Cardiac fibroblast (primary cell): Measurements from ENCODE around the gene PGAM2.
"Not testable (repeated sequence)": the region's sequence is repeated elsewhere in the genome, so short reads cannot be mapped to it uniquely, and the experiment has no call there.

Source experiments
- DNase-seq, 2 donors: peaks; one replicate each; pipeline versions ENCODE4 v3.0.0 to v3.0.0-alpha.2; 2010; ENCODE audit warnings: low read depth in 2 of 2
- H3K4me3 ChIP-seq, 2 donors: replicated peaks in 1 of 2; 1 replicate in 1 of 2; 2 replicates in 1 of 2; pipeline ENCODE4 v1.5.1; 2011; ENCODE audit warnings: low read depth in 2 of 2, low read length in 2 of 2, mild to moderate bottlenecking in 2 of 2, moderate library complexity in 1 of 2
- CTCF ChIP-seq: IDR thresholded peaks from one replicate; pipeline ENCODE4 v1.5.1; 2011; ENCODE audit warnings: low read depth, mild to moderate bottlenecking, low read length, inconsistent platforms

Gene PGAM2

GRCh38 chr7:44038961-44039558 lies 26.3 kb downstream of the PGAM2 start:
- H3K4me3 ChIP-seq: peak overlapping the region; percentile 27 to 35
- DNase-seq: peak; percentile 72 to 77

- DNase-seq, H3K4me3 ChIP-seq: not testable (repeated sequence)
Measured at GRCh38 chr7:44038553-44038952, 26.8 kb downstream of the PGAM2 start.

- H3K4me3 ChIP-seq, DNase-seq: not testable (repeated sequence)
Measured at GRCh38 chr7:44037951-44038350, 27.4 kb downstream of the PGAM2 start.

GRCh38 chr7:44036364-44036763 lies 29.0 kb downstream of the PGAM2 start:
- DNase-seq: peak; percentile 21 to 49
- not testable (repeated sequence) for H3K4me3 ChIP-seq

- not testable (repeated sequence) for H3K4me3 ChIP-seq, DNase-seq
Measured at GRCh38 chr7:44033971-44034844, 31.2 kb downstream of the PGAM2 start.

- H3K4me3 ChIP-seq, DNase-seq: not testable (repeated sequence)
Measured at GRCh38 chr7:44032031-44032430, 33.3 kb downstream of the PGAM2 start.

- not testable (repeated sequence) for DNase-seq, H3K4me3 ChIP-seq
Measured at GRCh38 chr7:44031319-44031718, 34.0 kb downstream of the PGAM2 start.

GRCh38 chr7:44030029-44030428 lies 35.3 kb downstream of the PGAM2 start:
- not testable (repeated sequence) for DNase-seq, H3K4me3 ChIP-seq

GRCh38 chr7:44029433-44029832 lies 35.9 kb downstream of the PGAM2 start:
- not testable (repeated sequence) for DNase-seq, H3K4me3 ChIP-seq

- DNase-seq, H3K4me3 ChIP-seq: not testable (repeated sequence)
Measured at GRCh38 chr7:44022796-44023467, 42.4 kb downstream of the PGAM2 start.

GRCh38 chr7:44022069-44022468 lies 43.3 kb downstream of the PGAM2 start:
- not testable (repeated sequence) for H3K4me3 ChIP-seq, DNase-seq

GRCh38 chr7:44019825-44020224 lies 45.5 kb downstream of the PGAM2 start:
- H3K4me3 ChIP-seq, DNase-seq: not testable (repeated sequence)

GRCh38 chr7:44018857-44019807 lies 46.2 kb downstream of the PGAM2 start:
- peak; percentile 97 to 98 for DNase-seq
- peak overlapping the region; percentile 67 to 78 for H3K4me3 ChIP-seq
- TF ChIP-seq CTCF: peak; percentile 53

- not testable (repeated sequence) for H3K4me3 ChIP-seq, DNase-seq
Measured at GRCh38 chr7:44015090-44015489, 50.3 kb downstream of the PGAM2 start.
